GM21447 (cell line): ENCODE results near the gene SMARCA2.
A peak's percentile ranks its signal among the peaks of the same experiment; 100 is the strongest.

Experiments used
- ATAC-seq: cut with Tn5 transposase; IDR thresholded peaks from one replicate; pipeline ENCODE4 v1.9.1; 2021; ENCODE audit not compliant: unreplicated experiment

The SMARCA2 gene

DNA sequence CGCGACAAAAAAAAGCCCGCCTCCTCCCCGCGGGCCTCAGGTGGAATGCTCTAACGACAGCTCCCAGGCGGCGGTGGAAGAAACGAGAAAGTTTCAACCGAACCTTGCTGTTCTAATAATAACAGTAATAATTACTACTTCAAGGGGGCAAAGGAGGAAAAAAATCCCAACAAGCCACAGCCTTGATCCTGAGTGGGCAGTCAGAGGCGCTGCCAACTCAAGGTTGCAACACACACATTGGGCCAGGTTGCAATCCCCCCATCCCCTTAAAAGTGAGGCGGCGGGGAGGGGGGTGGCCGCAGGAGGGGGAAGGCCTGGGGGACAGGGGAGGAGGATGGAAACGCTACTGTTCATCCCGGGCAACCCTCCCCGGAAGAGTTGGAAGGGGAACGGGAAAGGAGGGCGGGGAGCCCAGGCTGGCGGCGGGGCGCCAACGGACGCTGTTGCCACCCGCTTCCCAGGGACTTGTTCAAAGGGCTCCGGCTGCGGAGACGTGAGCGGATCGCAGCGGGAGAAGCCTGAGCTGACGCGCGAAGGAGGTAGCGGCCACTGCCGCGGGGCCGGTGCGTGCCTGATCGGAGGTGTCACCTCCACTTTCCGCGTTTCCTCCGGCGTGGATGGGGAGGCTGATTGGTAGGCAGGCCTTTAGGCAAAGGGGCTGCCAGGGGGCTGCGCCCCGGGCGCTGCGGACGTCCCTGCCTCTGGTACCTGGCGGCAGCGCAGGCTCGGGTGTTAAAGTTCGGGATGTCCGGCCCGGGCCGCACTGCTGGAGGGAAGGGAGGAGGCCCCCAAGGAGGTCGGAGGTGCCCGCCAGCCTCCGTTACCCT, 647 bp downstream of the SMARCA2 start:
- peak; percentile 1 for ATAC-seq

DNA sequence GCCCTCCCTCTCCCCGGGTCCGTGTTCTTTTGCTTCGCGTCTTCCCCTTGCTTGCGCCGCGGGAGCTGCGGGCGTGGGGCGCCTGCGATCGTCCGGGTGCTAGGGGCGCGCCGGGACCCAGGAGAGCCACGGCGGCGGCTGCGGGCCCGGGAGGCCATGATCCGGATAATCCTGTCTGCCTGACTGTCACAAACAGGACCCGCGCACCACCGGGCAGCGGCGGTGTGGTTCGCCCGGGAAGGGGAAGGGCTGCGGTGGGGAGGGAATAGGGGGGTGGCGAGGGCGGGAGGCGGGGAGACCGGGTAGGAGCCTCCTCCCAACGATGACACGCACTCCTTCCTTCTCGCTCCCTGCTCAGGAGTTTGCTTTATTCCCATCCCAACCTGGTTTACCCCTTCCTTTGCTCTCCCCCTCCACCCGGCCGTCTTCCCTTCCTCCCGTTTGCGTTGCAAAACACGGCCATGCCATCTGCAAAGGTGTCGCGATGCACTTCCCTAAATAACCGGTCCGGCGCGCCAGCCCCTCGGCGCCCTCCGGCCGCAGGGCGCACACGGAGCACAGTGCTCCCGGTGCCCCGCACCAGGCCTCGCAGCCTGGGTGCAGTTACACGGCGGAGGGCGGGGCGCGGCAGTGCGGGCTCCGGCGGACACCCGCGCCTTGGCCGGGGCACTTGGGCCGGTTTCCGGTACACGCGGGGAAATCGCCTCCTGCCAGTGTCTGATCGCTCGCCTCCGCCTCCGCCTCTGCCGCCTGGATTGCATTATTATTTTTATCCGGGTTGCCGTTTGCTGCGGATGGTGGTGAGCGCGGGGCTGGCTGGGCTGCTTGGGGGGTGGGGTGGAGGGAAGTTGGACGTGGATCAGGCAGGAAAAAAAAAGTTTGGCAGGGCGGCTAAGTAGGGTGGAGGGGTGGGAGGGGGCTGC, 1.5 kb downstream of the SMARCA2 start:
- ATAC-seq: no peak

DNA sequence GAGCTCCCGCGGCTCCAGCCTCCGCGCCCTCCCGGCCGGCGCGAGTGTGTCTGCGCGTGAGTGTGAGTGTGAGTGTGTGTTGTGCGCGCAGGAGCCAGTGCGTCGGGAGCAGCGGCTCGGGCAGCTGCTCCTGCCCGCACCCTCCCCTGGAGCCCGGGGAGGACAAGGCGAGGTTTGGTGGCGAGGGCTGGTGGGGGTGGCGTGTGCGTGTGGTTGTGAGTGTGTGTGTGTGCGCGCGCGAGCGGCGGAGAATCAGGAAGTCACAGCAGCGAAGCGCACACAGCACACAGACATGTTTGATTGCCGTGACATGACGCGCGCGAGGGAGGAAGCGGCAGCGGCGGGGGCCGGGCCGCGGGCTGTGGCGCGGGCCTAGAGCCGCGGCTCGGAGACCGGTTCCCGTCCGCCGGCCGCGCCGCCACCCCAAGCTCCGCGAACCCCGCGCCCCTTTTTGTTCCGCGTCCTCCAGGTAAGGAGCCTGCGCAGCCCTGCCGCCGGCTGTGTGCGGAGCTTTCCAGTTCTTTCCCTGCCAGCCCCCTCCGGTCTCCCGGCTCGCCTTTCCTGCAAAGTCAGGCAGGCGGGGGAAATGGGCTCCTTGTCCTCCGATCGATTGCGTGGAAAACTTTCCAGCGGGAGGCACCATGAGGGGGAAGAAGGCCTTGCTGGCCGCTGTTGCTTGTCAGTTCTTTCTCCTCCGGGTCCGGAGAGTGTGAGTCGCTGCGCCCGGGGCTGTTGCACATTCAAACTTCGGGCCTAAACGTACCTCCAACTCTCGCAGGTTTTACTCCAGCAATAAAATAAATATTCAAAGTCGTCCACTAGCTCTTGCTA, 2.4 kb downstream of the SMARCA2 start:
- ATAC-seq: peak; percentile 24

DNA sequence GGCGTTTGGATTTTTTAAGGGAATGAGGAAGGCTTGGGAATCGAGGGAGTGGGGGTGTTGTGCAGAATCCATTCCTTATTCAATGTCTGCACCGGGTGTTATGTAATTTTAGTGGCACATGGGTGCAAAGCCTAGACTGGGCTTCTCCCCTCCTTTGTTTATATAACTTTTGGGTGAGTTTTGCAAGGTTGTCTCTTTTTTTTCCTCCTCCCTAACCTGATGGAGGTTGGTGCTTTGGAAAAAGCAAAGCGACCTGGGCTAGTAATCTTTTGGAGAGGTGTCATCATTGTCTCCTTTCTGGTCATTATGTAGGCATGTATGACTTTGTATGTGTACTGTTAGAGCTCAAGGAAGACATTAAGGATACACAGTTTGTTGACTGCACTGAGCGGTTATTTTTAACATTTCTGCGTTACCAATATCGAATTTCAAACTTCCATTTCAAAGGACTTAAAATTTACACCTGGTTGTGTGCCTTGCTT, 3.1 kb downstream of the SMARCA2 start:
- ATAC-seq: no peak

DNA sequence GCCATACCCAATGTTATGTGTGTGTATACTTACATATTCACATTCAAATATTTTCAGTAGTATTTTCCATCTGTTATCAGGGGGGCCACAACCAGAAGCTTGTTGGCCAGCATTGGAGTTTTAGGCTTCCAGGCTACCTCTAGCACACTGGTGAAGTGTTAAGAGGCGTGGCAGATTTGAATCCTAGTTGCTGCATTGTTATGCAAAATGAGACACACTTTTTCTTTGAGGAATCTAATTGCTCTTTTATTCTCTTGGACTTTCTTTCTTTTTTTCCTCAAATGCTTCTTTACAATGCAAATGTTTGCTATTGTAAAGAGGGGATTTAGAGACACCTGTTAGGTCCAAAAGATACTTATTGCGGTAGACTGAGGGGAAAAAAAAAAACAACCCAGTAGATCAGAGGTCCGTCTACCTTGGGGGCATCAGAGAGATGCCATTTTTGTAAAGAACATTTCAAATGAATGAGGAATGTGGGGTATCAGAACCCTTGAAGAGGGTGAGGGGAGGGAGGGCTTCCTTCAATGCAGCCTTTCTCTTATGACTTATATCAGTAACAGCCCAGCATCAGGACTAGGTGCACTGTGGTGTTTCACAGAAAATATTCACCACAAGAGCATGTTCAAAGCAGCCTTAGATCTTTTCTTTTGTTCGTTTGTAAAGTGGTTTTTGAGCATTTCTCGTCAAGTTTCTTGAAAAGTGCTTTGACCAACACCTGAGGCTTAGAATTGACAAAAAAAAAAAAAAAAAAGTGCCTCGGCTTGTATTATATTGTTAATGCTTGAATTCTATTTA, 3.8 kb downstream of the SMARCA2 start:
- no peak for ATAC-seq

DNA sequence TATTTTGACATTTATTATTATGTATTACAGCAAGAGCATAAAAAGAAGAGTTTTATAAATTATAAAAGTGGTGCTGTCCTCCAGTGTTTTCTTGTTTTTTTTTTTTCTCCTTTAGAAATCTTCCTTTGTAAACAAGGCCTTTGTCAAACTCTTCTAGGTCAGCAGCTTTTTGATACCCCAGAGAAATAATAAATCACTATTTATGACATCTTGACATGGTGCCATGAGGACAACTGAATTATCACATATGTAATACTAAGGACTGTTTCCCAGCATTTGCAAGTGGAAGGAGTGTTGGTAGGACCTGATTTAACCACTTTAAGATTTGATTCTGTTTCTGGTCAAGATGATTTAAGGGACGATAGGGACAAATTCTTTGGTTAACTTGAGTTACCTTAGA, 4.6 kb downstream of the SMARCA2 start:
- ATAC-seq: no peak

DNA sequence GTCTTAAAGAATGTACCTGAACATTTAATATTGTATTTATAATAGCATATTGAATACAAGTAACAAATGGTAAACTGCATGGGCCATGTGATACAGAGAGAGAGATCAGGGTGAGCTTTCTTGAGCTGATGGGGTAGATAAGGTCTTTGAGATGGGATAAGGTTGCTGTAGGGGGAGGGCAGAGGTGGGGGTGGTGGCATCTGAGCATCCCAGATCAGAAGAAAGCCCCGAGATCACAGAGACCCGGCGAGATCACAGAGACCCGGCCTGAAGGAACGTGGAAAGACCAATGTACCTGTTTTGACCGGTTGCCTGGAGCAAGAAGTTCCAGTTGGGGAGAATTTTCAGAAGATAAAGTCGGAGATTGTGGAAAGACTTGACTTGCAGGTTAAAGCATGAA, 6.6 kb downstream of the SMARCA2 start:
- ATAC-seq: no peak

DNA sequence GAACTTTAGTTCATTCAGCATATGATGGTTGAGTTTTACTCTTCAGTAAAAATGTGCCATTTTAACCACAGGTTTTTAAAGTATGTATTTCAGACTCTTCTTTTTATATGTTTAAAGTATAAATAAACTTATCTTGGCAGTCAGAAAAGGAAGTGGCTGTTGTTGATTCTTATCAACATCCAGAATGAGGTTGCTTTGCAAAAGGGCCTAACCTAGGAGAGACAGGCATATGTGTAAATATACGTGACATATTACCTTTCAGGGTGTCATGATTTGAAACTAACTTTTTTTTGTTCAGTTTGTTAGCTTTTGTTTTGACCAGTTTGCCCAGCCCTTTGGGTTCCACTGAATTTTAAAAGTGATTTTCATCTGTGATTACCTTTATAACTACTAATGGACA, 7.4 kb downstream of the SMARCA2 start:
- no peak for ATAC-seq

DNA sequence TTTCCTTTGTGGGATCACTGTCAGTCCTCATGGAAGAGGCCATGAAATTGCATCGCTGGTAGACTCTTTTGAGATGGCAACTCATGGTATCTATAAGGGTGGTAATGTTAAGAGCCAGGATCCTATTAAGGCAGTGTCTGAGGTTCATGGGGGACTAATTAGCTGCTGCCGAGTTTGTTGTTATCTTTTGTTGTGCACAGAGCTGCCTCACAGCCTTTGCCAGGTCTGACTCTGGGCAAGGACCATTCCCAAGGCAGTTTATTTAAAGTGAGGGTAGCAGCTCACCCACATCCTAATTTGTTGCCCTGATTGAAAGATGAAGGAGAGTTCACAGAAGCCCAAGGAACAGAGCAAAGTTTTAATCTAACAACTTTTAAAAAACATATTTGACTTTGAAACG, 7.9 kb downstream of the SMARCA2 start:
- no peak for ATAC-seq

DNA sequence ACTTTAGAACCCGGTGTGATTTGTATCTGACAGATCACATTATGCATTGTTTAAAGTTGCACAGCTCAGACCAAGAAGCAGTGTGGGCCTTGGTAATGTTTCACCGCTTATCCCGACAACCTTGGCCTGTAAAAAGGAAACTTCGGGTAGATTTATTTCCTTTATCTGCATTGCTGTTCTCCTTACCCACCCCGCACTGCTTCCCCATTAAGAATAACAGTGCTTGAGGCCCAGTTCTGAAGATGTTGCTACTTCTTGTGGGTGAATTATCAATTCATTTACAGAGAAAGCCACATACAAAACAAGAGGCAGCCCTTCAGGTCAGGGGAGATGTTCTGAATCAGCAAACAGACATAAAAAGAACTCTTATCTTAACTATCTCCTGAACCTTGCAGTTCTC, 8.4 kb downstream of the SMARCA2 start:
- ATAC-seq: peak; percentile 53

DNA sequence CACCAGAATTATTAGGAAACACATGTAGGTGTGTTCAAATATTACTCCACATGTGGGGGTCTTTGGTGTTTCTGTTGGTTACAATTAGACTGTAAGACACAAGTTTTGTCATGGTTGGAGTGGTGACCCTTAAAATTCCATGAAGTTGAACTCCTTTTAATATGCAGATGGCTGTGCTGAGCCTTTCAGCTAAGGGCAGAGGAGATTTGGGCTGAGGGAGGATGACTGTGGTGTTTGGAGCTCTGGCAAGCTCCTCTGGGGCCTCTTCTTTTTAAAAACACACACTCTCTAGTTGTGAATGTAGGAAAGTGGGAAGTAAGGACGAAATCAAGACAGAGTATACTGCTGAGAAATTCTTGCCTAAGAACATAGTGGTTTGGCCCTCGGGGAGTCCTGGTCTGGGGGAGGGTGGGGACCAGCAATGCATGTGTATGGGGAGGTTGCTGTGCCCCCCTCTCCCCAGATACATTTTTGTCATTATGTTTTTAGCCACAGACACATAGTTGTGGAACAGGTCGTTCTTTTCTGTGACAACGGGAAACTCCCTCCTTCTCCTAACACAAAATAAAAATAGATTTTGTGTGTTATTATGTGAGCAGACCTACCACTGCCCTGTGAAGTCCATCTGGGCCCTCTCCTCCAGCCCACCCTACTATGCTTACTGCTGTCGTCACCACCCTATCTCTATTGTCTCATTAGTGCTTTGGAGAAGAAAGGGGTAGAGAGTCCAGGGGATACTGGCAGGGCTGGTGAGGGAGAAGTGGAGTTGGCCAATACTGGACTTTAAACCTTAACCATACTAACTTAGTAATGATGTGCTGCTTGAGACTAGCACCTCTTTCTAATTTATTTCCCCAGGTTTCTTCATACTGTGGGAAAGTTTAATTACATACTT, 10.0 kb downstream of the SMARCA2 start:
- ATAC-seq: no peak

DNA sequence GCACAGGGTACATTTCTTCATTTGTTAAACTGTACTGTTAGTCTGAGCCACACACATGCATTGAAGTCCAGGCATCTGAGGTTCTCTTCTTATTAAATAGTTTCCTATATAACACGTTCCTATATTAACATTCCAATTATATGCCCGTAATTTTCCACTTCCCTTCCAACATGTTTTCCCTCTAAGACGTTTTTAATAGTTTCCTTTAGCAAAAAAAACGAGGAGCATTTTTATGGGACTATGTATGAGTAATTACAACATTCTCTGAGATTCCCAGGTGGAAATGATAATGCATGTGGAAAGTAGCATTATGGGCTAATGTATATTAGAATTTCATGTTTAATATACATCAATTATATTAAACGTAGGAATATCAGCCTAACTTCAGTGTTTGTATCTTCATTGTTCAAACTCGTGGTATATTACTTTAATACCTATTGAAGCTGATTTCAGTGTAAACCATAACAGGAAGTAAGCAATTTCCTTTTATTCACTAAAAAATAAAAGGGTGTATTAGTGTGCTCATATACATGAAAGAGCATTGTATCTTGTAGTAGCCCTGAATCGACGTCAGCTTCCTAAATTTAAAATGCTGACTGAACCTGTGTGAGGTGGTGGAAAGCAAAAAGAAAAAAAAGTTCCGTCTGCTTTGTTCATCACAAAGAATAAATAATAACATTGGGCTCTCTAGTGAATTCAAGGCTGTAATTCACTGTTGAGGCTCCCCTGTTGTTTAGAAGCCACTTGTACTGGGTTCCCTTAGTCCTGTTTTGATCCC, 11.3 kb downstream of the SMARCA2 start:
- ATAC-seq: no peak

DNA sequence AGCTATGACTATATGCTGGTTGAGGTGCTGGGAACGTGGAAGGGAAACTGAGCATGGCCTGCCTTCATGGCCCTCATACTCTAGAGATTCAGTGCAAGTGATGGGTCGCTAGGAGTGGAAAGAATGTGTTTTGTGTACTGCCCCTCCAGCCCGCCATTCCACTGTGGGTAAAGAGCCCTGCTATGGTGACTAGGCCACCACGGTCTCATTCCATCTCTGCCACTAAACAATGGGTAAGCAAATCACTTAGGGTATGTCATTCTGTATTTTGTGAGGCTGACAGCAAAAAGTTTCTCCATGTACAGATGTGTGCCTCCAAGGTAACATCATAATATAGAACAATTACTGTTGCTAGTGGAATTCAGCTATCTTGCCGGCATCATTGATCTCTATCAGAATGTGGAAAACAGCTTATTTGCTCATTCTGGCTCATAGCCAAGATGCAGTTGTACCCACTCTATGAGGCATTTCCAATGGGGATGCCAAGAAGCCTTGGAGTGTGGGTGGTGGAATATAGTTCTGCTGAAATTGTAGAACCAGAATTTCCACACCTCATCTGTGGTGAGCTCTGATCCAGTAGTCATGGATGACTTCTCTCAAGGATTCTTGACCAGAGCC, 12.5 kb downstream of the SMARCA2 start:
- no peak for ATAC-seq

DNA sequence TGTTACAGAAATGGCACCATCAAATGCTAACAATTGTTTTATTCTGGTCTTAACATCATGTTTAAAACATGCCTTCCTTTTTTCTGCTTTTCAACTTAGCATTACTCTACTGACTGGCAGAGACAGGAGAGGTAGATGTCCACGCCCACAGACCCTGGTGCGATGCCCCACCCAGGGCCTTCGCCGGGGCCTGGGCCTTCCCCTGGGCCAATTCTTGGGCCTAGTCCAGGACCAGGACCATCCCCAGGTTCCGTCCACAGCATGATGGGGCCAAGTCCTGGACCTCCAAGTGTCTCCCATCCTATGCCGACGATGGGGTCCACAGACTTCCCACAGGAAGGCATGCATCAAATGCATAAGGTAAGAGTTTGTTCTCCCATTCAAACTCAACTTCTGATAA, 13.7 kb downstream of the SMARCA2 start:
- no peak for ATAC-seq

DNA sequence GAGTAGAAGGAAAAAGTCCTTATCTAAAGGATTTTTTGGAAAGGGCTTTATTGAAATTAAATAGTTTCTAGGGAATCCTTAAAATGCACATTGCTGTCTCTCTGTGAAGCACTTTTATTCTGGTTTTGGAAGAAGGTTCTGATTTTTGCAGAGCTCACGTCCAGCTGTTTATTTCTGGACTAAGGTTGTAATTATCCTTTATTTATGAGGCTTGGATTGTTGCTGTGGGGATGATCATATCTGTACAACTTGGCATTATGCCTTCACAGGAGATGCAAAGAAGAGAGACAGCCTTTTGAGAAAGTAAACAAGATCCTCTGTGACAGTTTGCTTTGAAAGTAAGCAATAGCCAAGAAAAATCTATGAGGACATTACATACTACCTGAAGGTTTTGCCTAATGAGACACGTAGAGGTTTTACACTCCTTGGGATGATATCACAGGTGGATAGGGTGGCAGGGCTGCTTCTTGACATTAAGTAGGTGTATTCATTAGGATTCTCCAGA, 14.6 kb downstream of the SMARCA2 start:
- no peak for ATAC-seq

DNA sequence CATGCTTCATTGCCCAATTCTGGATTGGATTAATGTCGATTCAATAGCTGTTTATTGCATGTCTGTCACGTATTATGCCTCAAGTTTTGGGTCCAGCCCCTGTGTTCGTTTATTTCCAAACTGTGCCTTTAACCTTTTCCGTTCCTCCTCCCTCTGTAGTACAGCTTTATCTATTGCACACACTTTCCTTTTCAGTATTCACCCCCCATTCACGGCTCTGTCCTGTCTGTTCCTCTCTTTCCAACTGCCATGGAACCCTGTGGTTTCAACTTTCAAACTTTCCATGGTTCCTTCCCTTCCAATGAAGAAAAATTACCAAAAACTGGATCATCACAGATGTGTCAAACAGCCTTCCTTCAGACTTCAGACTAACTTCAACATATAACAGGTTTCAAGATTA, 17.1 kb downstream of the SMARCA2 start:
- ATAC-seq: no peak

DNA sequence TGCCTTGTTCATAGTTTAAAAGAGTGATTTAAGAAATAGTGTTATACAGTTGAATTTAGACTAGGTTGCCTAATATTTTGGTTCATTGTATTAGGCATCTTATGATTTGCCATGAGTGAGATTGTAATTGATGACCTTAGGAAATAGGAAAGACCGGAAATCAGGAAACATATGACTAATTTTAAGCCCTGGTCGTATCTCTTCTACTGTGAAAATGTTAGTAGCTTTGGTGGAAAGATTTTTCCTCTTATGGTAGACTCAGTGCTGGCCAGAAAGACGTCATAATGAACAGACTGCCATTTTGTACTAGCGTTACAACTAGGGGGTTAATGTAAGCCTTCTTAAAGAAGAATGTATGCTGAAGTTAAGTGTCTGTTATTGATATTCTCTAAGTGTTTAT, 21.7 kb downstream of the SMARCA2 start:
- ATAC-seq: no peak
